Tibial nerve (tissue), 4 donors: ENCODE results near the gene OR7G3. TPM values are rescaled to one million over a fixed set of nuclear protein-coding genes. Genes with fewer than 3 reads are reported as not detected.

ENCODE experiments used
- DNase-seq, 2 donors: peaks; one replicate each; pipeline ENCODE4 v3.0.0-alpha.2; 2019; ENCODE audit warnings: low spot score in 2 of 2
- H3K27ac ChIP-seq, 4 donors: fragments of 200-600 bp; sonication (generic) in 3 of 4; one replicate each; pipeline ENCODE4 v1.5.1; 2017 to 2019; ENCODE audit warnings: mild to moderate bottlenecking in 1 of 4
- H3K27me3 ChIP-seq, 2 donors: fragments of 200-600 bp; sonication (generic) in 1 of 2; one replicate each; pipeline versions ENCODE4 v1.5.1 to v1.6.0; 2017 to 2019
- H3K36me3 ChIP-seq, 3 donors: fragments of 200-600 bp; sonication (generic); one replicate each; pipeline ENCODE4 v1.5.1; 2018 to 2019
- H3K4me1 ChIP-seq, 4 donors: fragments of 200-600 bp; sonication (generic) in 3 of 4; one replicate each; pipeline ENCODE4 v1.5.1; 2017 to 2019
- H3K4me3 ChIP-seq, 4 donors: fragments of 200-600 bp; sonication (generic) in 3 of 4; one replicate each; pipeline ENCODE4 v1.5.1; 2017 to 2019; ENCODE audit warnings: mild to moderate bottlenecking in 1 of 4, moderate library complexity in 1 of 4
- H3K9me3 ChIP-seq, 4 donors: fragments of 200-600 bp; sonication (generic) in 3 of 4; one replicate each; pipeline ENCODE4 v1.5.1; 2017 to 2019
- EP300 ChIP-seq, 2 donors: sonication (generic); formaldehyde crosslinking; IDR thresholded peaks; one replicate each; pipeline ENCODE4 v1.6.1; 2017; ENCODE audit warnings: antibody characterized with exemption in 2 of 2, mild to moderate bottlenecking in 1 of 2
- POLR2A ChIP-seq, 2 donors: fragments of 450-650 bp; IDR thresholded peaks; one replicate each; pipeline ENCODE4 v1.6.1; 2017; ENCODE audit warnings: antibody characterized with exemption in 2 of 2, mild to moderate bottlenecking in 2 of 2, moderate library complexity in 2 of 2
- WGBS, 2 donors: methylation state at CpG; one replicate each; pipeline ENCODE4 v1.1.5; 2018; 5-methylcytosine and 5-hydroxymethylcytosine counted together
- total RNA-seq, 4 donors: library from RNA; depleted of rRNA; stranded (reverse); fragments of >200 nt; gene quantifications; one replicate each; pipeline ENCODE4 v1.1.0, GENCODE V29; 2016
- TF ChIP-seq, protein P1 (sequence below), 5 experiments: fragments of 200-600 bp in 3 of 5; fragments of 450-650 bp in 2 of 5; sonication (generic) in 3 of 5; IDR thresholded peaks; one replicate each; pipeline ENCODE4 v1.5.1; 2016 to 2019; ENCODE audit warnings: antibody characterized with exemption in 5 of 5, mild to moderate bottlenecking in 3 of 5, moderate library complexity in 2 of 5

OR7G3 gene
- total RNA-seq, 4 donors from 2014 or later: not detected

DNA sequence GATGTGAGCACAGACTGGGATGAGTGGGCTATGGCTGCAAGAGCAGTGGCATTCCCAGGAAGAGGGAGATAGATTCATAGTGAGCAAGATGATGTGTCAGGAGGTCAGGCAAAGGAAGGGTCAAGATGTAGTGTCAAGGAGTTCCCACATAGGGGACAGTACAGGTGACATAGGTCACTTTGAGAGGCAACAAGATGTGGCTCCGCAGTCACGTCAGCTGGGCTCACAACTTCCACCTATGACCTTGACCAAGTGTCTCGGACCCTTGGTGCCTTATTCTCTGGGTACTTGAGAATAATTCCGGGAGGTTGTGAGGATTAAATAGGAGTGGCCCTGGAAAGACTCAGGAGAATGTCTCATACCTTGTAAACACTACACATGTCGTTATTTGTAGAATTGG is 23.9 kb upstream of the OR7G3 start:
- peaks cover 0 to 91% (median under 1%) of the 10 kb centered on the region in 3 donors for H3K36me3 ChIP-seq

DNA sequence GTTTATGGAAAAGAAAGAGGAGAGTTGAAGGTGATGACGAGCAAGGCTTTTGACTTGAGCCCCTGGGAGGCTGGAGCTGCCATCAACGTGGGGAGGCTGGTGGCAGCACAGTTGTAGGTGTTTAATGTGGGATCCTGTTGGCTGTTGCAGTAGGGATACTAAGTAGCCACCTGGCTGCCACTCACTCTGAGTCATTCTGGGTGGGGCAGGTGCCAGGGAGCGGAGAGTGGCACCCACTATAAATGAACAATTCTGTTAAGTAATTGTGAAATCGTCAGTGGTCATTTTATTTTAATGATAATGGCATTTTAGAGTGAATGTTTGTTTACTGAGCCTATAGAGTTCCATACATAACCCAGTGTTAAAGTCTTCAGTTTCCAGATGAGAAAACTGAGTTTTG is 23.2 kb upstream of the OR7G3 start:
- peaks cover 0 to 69% (median 23%) of the 10 kb centered on the region in 4 donors for H3K9me3 ChIP-seq
- no peaks in the 10 kb centered on the region for H3K27me3 ChIP-seq
- TF ChIP-seq, protein P1, sequence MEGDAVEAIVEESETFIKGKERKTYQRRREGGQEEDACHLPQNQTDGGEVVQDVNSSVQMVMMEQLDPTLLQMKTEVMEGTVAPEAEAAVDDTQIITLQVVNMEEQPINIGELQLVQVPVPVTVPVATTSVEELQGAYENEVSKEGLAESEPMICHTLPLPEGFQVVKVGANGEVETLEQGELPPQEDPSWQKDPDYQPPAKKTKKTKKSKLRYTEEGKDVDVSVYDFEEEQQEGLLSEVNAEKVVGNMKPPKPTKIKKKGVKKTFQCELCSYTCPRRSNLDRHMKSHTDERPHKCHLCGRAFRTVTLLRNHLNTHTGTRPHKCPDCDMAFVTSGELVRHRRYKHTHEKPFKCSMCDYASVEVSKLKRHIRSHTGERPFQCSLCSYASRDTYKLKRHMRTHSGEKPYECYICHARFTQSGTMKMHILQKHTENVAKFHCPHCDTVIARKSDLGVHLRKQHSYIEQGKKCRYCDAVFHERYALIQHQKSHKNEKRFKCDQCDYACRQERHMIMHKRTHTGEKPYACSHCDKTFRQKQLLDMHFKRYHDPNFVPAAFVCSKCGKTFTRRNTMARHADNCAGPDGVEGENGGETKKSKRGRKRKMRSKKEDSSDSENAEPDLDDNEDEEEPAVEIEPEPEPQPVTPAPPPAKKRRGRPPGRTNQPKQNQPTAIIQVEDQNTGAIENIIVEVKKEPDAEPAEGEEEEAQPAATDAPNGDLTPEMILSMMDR (IDR thresholded peaks at IDR 0.05): no peak
- no peak for TF ChIP-seq POLR2A (IDR thresholded peaks at IDR 0.05)
- TF ChIP-seq EP300 (IDR thresholded peaks at IDR 0.05): no peak
- H3K4me1 ChIP-seq: peaks cover 0 to 6% (median 0%) of the 10 kb centered on the region in 4 donors
- H3K36me3 ChIP-seq: peaks cover 0 to 91% (median 0%) of the 10 kb centered on the region in 3 donors
- H3K27ac ChIP-seq: no peak overlapping the region
- no peak overlapping the region for H3K4me3 ChIP-seq
- WGBS, 2 donors: 91 to 96% methylated on average over 4 of the region's 4 CpGs
- no peak for DNase-seq

More for the DNA sequence above, 23.9 kb upstream of the OR7G3 start:
- no peak for DNase-seq
- H3K4me3 ChIP-seq: no peak overlapping the region
- TF ChIP-seq EP300 (IDR thresholded peaks at IDR 0.05) (no peak), POLR2A (IDR thresholded peaks at IDR 0.05) (no peak)
- TF ChIP-seq, protein P1 (IDR thresholded peaks at IDR 0.05): no peak
- peaks cover 0 to 6% (median 0%) of the 10 kb centered on the region in 4 donors for H3K4me1 ChIP-seq
- peaks cover 0 to 69% (median 23%) of the 10 kb centered on the region in 4 donors for H3K9me3 ChIP-seq
- H3K27me3 ChIP-seq: no peaks in the 10 kb centered on the region
- 95 to 98% methylated on average over 5 of the region's 5 CpGs for WGBS, 2 donors
- H3K27ac ChIP-seq: no peak overlapping the region

DNA sequence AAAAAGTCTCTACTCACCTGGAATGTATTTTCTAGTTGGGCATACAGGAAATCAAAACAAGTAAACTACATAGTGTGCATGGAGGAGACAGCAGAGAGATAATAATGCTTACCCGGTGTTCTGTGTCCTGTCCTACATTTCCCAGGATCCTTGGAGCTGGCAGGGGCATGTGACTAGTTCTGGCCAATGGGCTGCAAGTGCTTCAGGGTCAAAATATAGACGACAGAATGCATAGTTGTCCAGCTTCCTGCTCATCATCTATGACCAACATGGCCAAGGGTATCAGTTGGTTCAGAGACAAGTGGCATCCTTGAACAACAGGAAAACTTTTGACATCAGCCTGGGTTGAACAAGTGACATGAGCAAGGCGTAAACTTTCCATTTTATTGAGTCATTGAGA is 21.9 kb upstream of the OR7G3 start:
- WGBS, 2 donors: 92 to 96% methylated on average over 3 of the region's 3 CpGs
- no peak overlapping the region for H3K4me3 ChIP-seq
- H3K36me3 ChIP-seq: peaks cover 0 to 85% (median 0%) of the 10 kb centered on the region in 3 donors
- no peak for DNase-seq
- H3K27ac ChIP-seq: no peak overlapping the region
- TF ChIP-seq, protein P1 (IDR thresholded peaks at IDR 0.05): no peak
- TF ChIP-seq POLR2A (IDR thresholded peaks at IDR 0.05) (no peak), EP300 (IDR thresholded peaks at IDR 0.05) (no peak)
- H3K9me3 ChIP-seq: peaks cover 0 to 68% (median 20%) of the 10 kb centered on the region in 4 donors
- H3K27me3 ChIP-seq: no peaks in the 10 kb centered on the region
- H3K4me1 ChIP-seq: peaks cover 0 to 6% (median 0%) of the 10 kb centered on the region in 4 donors

DNA sequence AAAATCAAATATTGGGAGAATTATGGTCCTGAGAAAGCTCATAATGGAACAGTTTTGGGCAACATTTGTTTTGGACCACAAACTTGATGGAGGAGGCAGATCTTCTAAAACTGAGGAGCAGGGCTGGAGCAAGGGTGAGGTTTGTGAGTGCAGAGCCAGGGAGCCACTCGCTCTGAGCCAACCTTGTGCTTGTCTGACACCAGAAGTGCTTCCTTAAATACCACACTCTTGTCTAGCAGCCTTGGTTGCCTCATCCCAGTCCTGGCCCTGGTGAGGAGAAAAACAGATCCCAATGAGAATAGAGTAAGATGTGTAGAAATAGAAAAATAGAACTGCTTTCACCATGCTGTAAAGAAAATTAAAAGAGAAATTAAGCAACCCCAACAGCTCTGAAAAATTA is 20.1 kb upstream of the OR7G3 start:
- DNase-seq: no peak
- Histone ChIP-seq H3K4me3 (no peak overlapping the region), H3K36me3 (peaks cover 0 to 73% (median 0%) of the 10 kb centered on the region in 3 donors), H3K27me3 (no peaks in the 10 kb centered on the region), H3K27ac (no peak overlapping the region), H3K4me1 (peaks cover 0 to 13% (median 2%) of the 10 kb centered on the region in 4 donors), H3K9me3 (peaks cover 0 to 55% (median 11%) of the 10 kb centered on the region in 4 donors)
- 90 to 93% methylated on average over 1 of the region's 1 CpG for WGBS, 2 donors
- TF ChIP-seq, protein P1 (IDR thresholded peaks at IDR 0.05): no peak
- TF ChIP-seq POLR2A (IDR thresholded peaks at IDR 0.05): no peak
- TF ChIP-seq EP300 (IDR thresholded peaks at IDR 0.05): no peak

DNA sequence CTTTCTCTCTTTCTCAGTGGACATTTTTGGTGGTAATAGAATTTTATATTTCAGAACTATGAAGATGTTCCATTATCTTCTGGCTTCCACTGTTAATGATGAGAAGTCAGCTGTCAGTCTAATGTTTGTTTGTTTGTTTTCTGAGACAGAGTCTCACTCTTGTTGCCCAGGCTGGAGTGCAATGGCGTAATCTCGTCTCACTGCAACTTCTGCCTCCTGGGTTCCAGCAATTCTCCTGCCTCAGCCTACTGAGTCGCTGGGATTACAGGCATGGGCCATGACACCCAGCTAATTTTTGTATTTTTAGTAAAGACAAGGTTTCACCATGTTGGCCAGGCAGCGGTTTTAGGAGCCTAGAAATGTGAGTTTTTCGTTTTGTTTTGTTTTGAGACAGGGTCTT is 18.2 kb upstream of the OR7G3 start:
- H3K27ac ChIP-seq: no peak overlapping the region
- no peak for DNase-seq
- 96 to 97% methylated on average over 5 of the region's 5 CpGs for WGBS, 2 donors
- peaks cover 0 to 38% (median 9%) of the 10 kb centered on the region in 4 donors for H3K9me3 ChIP-seq
- peaks cover 0 to 19% (median 10%) of the 10 kb centered on the region in 4 donors for H3K4me1 ChIP-seq
- H3K4me3 ChIP-seq: no peak overlapping the region
- H3K27me3 ChIP-seq: no peaks in the 10 kb centered on the region
- H3K36me3 ChIP-seq: peaks cover 0 to 60% (median 0%) of the 10 kb centered on the region in 3 donors
- TF ChIP-seq, protein P1 (IDR thresholded peaks at IDR 0.05): no peak
- no peak for TF ChIP-seq EP300 (IDR thresholded peaks at IDR 0.05)
- no peak for TF ChIP-seq POLR2A (IDR thresholded peaks at IDR 0.05)
